ENCODE measurements around the gene TPI1.
A peak's percentile ranks its signal among the peaks of the same experiment; 100 is the strongest.
"Not testable (repeated sequence)": the region's sequence is repeated elsewhere in the genome, so short reads cannot be mapped to it uniquely, and the experiment has no call there.

The TPI1 gene

DNA sequence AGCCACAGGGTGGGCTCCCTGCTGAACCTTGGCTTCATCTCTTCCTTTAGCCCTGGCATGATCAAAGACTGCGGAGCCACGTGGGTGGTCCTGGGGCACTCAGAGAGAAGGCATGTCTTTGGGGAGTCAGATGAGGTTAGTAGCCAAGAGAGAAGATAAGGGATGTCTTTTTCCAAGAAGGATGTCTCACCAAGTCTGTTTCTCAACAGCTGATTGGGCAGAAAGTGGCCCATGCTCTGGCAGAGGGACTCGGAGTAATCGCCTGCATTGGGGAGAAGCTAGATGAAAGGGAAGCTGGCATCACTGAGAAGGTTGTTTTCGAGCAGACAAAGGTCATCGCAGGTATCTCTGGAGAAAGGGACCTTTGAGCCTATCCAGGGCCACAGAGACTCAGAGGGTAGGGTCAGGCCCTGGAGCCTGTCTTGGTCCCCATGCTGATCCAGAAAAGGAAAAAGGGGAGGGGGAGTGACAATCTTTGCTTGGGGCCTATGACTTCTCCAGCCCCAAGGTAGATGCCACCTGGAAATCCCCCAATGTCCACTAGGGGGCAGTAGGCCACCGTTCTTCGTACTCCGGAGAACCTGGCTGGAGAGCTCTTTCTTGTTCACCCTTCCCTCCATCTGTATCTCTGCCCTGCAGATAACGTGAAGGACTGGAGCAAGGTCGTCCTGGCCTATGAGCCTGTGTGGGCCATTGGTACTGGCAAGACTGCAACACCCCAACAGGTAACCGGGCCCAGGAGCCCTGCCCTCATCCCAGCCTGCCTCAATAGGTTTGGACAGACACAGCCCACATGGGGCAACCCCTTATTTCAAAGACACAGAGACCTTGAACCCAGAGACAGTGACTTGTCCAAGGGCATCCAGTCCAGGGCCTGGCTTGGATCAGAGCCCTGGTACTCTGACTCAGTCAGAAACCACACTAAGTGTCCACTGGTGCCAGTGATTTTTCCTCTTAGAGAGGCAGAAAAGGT lies 2.0 kb downstream of the TPI1 start:
- DNase-seq (ENCODE audit: low spot score), result peak; percentile 84

DNA sequence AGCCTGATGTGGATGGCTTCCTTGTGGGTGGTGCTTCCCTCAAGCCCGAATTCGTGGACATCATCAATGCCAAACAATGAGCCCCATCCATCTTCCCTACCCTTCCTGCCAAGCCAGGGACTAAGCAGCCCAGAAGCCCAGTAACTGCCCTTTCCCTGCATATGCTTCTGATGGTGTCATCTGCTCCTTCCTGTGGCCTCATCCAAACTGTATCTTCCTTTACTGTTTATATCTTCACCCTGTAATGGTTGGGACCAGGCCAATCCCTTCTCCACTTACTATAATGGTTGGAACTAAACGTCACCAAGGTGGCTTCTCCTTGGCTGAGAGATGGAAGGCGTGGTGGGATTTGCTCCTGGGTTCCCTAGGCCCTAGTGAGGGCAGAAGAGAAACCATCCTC lies 3.0 kb downstream of the TPI1 start:
- DNase-seq (ENCODE audit: low spot score), result not testable (repeated sequence)

DNA sequence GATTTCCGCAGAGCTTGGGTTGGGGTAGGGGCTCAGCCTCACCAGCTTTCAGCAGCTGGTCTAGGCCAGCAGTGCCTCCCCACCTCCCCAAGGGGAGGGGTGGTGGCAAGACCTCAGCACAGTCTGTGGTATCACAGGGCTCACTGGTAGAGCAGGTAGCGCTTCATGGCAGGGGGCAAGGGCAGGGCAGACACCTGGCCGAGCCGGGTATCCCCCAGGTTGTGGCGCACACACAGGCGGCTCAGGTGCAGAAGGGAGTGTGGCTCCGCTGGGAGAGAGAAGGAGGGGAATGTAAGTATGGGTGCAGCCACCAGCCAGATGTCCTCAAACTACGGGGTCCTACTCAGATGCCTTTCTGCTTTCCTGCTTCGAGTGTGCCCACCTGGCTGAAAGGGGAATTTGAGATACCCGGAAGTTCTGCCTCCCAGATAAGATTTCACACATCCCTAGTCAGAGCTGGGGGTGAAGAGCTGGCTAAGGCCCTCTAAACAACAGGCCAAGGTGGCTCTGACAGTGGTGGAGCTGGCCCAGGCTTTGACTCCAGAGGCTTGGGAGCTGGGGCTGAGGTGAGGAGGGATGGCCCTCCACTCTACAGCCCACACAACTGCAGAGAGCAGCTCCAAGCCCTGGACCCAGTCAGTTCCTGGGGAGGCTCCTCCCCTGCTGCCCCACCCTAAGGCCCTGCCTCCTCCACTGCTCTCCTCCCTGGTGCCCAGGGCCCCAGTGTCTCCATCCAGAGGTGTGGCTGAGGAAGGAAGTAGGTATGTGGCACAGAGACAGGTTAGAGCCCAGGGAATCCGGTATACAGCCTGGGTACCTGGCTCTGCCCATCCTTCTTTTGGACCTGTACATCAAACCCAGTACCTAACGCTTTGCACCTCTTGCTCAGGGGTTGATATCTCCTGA lies 4.0 kb downstream of the TPI1 start:
- DNase-seq (ENCODE audit: low spot score), result no peak

DNA sequence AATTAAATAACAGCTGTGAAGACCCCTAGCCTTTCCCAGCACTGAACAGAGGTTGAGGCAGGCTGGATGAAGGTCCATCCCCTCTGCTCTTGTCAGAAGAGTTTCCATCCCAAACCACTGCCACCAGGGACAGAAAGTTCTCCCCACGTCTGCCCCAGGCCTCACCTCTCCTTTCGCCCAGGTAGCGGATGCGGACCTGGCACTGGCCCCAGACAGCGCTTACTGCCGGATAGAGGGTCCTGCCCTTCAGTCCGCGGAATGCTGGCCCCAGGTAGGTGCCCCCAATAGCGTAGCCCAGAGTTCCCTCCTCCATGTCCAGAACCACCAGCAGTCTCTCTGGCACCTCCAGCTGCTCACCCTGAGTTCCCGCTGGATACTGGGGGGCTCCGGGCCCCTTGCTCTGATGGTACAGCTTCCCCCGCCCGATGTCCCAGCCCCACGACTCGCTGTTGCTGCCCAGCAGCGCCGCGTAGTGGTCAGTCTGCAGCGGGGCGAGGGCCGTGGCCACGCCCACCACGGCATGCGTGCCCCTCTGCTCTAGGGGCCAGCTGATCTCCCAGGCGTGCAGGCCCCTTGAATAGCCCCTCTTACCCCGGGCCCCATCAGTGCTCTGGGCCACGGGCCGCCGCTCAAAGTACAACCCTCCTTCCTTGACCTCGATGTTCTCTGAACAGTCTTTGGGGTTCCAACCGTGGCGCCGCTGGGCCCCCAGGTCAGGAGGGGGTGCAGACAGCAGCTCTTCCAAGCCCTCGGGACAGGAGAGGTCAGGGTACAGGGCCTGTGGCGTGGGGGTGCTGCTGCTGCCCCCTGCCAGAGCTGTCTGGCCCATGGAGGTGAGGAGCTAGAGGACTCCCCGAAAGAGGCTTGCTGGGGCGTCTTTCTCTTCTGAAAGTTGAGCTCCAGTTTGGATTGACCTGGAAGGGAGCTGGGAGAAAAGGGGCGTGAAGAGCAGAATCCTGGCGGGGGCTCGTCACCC lies 5.0 kb downstream of the TPI1 start:
- DNase-seq (ENCODE audit: low spot score), result peak; percentile 77

DNA sequence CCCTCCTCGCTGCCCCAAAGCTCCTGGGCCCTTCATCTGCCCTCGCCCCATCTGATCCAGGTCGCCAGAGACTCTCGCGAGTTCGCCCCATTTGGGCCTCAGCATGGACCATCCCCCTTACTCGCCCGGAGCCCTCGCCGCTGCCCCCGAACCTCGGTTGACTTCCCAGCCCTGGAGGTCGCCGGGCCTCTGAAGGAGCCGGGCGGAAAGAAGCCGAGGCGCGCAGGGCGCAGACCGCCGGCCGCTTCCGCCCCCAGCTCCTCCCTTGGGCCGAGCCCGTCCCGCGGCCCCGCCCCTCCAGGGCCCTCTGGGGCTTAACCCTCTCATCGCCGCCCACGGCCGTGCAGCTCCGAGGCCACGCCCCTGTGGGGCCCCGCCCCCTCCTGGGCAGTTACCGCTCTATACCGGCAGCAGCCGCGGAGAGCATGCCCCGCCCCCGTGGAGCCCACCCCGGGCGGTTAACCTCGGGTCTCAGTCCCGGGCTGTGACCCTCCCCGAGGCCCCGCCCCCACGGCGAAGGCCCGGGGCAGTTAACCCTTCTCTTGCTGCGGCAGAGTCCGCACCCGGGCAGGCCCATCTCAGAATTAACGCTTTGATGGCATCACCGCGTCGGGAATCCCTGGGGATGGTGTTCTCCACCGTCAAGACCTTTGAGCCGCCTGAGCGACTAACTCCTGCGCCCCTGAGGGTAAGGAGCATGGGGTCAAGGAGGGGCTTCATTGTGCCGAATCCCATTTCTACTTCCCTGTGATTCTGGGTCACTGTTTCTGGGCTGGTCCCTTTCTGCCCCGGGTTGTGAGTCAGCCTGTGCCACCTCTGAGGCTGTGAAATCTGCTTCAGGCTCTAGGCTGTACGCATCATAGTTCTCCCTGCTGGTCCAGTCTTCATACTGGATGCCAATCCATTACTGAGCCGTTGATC lies 6.0 kb downstream of the TPI1 start, which contains the start of gene SPSB2:
TSS of gene SPSB2 (minus strand) at position 210 of the 921 bp plus-strand sequence. CDS start 402 bp downstream, outside the sequence.
- peak; percentile 98 for DNase-seq (ENCODE audit: low spot score)

DNA sequence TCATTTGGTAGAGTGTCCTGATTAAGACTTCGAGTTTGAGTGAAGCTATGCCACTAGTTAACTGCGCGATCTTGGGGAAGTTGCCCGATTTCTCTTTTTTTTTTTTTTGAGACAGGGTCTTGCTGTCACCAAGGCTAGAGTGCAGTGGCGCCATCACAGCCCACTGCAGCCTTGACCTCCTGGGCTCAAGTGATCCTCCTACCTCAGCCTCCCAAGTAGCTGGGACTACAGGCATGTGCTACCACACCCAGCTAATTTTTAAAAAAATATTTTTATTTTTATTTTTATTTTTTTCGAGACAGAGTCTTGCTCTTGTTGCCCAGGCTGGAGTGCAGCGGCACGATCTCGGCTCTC lies 6.7 kb downstream of the TPI1 start:
- not testable (repeated sequence) for DNase-seq (ENCODE audit: low spot score)

DNA sequence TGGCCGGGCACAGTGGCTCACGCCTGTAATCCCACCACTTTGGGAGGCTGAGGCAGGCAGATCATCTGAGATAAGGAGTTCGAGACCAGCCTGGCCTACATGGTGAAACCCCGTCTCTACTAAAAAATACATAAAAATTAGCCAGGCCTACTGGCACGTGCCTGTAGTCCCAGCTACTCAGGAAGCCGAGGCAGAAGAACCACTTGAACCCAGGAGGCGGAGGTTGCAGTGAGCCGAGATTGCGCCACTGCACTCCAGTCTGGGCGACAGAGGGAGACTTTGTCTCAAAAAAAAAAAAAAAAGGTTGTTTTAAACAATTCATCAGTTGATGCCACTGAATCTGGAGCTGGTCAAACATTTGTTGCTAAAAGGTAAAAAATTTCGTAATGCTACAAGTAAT lies 12.5 kb downstream of the TPI1 start:
- DNase-seq (ENCODE audit: low spot score), result not testable (repeated sequence)

DNA sequence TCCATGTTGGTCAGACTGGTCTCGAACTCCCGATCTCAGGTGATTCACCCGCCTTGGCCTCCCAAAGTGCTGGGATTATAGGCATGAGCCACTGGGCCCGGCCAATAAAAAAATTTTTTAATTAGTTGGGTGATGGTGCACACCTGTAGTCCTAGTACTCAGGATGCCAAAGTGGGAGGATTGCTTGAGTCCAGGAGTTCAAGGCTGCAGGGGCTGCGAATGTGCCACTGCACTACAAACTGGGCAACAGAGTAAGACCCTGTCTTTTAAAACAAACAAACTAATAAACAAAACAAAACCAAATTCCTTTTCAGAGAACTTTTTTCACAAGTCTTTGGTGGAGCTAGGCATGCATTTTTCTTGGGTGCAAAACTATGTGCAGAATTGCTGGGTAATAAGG lies 15.9 kb downstream of the TPI1 start:
- no peak for DNase-seq (ENCODE audit: low spot score)

DNA sequence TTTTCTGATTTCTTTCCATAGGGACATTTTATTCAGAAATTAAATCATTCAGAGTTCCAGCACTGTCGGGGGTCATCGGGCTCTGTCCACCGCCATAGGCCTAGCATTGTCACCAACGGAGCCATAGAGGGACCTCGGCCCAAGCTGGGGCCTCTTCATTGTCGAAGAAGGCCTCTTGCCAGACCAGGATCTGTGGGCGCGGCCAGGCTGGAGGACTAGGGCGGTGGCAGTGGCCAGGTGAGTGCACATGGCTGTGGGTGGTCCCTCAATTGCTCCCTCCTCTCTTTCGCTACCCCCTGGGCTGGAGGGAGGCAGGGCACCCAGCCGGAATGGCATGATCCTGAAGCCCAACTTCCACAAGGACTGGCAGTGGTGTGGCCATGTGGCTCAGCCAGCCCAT lies 16.4 kb downstream of the TPI1 start:
- DNase-seq (ENCODE audit: low spot score), result no peak

DNA sequence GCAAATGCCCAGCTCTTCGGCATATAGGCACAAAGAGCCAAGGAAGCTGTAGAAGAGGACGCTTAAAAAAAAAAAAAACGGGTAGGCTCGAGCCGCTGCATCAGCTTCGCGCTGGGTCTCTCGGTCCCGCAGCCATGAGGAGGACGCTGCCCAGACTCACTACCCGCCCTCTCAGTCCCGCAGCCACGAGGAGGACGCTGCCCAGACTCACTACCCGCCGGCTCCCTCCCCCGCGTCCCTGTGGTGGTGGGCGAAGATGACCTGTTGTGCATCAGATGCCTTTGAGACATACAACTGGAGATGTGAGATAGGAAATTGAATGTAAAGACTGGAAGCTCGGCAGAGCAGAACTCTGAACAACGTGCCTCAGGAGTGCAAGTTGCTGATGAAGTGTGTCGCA lies 17.2 kb downstream of the TPI1 start:
- no peak for DNase-seq (ENCODE audit: low spot score)

DNA sequence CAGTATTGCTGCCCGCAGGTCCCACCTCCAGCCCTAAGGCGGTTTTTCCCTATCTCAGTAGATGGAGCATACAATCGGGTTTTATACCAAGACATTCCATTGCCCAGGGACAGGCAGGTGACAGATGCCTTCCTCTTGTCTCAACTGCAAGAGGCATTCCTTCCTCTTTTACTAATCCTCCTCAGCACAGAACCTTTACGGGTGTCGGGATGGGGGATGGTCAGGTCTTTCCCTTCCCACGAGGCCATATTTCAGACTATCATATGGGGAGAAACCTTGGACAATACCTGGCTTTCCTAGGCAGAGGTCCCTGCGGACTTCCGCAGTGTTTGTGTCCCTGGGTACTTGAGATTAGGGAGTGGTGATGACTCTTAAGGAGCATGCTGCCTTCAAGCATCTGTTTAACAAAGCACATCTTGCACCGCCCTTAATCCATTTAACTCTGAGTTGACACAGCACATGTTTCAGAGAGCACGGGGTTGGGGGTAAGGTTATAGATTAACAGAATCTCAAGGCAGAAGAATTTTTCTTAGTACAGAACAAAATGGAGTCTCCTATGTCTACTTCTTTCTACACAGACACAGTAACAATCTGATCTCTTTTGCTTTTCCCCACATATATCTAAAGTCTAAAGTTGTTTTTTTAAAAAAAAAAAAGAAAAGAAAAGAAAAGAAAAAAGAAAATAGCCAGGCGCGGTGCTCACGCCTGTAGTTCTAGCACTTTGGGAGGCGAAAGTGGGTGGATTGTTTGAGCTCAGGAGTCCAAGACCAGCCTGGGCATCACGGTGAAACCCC lies 19.1 kb downstream of the TPI1 start:
- DNase-seq (ENCODE audit: low spot score), result not testable (repeated sequence)

DNA sequence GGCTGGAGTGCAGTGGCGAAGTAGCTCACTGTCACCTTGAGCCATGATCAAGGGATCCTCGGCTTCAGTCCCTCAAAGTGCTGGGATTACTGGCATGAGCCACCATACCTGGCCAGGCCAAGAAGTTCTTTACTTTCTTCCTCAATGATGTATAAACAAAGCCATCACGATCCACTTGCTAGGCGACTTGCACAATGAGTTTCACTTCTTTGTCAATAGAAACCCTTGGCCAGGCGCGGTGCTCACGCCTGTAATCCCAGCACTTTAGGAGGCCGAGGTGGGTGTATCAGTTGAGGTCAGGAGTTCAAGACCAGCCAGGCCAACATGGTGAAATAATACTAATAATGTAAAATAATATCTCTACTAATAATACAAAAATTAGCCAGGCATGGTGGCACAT lies 20.1 kb downstream of the TPI1 start:
- no peak for DNase-seq (ENCODE audit: low spot score)

DNA sequence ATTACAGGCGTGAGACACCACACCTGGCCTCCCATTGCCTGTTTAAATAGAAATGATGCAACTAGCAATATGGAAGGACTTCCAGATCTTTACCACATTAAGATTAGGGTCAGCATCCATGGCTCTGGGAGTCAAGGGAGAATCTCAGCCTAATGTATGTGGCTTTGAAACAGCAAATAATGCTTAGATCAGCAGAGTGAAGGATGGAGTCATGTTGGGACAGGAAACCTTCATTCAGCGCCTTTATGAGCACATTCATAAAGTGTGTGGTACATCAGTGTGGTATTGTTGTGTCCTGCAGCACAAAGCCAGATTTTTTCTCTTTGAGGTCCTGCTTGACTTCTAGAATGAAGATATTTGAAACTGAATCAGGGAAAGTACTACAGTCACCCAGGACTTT lies 21.0 kb downstream of the TPI1 start:
- DNase-seq (ENCODE audit: low spot score), result no peak

DNA sequence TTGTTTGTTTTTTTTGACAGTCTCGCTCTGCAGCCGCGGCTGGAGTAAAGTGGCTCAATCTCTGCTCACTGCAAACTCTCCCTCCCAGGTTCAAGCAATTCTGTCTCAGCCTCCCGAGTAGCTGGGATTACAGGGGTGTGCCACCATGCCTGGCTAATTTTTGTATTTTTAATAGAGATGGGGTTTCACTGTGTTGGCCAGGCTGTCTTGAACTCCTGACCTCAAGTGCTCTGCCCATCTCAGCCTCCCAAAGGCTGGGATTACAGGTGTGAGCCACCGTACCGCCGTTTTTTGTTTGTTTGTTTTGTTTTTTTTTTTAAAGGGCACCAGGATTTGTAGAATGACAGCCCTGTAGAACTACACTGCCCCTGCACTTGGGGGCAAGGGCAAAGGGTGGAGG lies 21.5 kb downstream of the TPI1 start:
- DNase-seq (ENCODE audit: low spot score), result not testable (repeated sequence)

DNA sequence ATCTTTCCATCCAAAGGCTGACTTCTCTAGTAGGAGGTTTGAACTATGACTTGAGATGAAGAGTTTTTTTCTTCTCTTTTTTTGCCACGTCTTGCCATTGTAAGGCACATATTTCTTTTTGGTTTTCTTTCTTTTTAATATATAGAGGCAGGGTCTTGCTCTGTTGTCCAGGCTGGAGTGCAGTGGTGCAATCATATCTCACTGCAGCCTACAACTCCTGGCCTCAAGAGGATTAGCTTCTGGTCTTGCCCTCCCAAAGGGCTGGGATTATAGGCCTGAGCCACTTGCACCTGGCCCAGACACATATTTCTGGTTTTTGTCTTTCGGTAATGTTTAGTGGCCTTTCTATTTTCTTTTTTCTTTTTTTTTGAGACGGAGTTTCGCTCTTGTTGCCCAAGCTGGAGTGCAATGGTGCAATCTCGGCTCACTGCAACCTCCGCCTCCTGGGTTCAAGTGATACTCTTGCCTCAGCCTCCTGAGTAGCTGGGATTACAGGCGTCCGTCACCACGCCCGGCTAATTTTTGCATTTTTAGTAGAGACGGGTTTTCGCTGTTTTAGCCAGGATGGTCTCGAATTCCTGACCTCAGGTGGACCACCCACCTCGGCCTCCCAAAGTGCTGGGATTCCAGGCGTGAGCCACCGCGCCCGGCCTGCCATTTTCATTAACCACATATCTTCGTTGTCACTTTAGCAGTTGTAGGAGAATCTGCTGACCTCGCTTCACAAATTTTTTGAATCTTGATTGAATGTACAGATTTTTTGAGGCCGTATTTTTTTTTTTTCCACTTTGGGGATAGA lies 22.6 kb downstream of the TPI1 start:
- DNase-seq (ENCODE audit: low spot score), result not testable (repeated sequence)

DNA sequence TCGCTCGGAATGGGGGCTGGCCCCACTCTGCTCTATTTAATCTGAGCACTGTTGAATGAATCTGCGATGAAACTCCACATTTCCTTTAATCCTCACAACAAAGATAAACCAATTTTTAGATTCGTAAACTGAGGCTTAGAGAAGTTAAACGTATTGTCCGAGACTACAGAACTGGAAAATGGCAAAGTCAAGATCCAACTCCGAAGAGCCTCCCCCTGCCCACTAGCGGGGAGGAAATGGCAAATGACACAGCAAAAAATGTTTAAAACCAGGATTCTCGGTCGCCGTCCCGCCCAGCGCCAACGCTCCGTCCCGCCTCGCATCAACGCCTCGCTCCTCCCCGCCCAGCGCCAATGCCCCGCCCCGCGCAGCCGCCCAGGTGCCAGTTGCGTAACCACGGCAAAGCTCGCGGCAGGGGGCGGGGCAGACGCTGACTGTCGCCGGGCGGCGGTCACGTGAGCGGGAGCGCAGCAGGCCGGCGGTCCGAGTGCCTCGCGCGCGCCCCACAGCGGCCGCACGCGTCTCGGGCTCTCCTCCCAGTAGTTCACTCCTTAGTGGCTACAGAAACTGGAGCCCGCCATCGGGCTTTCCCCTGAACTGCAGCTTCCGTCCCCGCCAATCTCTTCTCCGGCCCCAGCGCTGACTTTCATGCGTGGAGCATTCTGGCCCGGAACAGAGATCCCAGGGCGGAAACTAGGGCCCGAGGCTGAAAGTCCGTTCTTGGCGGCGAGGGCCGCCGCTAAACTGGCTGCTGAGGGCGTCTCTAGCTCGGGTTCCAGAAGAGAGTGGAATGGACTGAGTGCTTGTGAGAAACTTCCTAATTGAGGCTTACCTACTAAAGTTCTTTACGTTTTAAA lies 23.7 kb downstream of the TPI1 start:
- DNase-seq (ENCODE audit: low spot score), result peak; percentile 98

DNA sequence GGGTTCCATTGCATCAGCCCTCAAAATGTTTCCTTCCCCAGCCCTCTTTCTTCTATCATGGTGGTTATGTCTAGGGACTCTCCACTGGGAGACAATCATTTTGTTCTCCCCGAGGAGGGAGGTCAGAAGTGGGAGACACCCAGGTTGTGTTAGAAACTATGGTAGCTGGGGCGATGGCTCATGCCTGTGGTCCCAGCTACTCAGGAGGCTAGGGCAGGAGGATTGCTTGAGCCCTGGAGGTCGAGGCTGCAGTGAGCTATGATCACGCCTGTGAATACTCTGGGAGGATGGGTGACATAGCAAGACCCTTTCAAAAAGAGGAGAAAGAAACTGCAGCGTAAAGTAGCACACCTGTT lies 24.3 kb downstream of the TPI1 start:
- DNase-seq (ENCODE audit: low spot score), result no peak

DNA sequence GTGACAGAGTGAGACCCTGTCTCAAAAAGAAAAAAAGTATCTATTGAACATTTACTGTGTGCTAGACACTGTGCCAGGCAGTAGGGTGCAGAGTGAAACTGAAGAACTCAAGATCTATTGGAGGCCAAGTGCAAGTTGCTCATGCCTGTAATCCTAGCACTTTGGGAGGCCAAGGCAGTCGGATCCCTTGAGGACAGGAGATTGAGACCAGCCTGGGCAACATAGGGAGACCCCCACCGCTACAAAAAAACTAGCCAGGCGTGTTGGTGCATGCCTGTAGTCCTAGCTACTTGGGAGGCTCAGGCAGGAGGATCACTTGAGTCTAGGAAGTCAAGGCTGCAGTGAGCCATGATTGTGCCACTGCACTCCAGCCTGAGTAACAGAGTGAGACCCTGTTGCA lies 25.4 kb downstream of the TPI1 start:
- DNase-seq (ENCODE audit: low spot score), result not testable (repeated sequence)
